B cell (primary cell): ENCODE measurements around the gene ALDOA. TPM values are rescaled to one million over a fixed set of nuclear protein-coding genes. Genes with fewer than 3 reads are reported as not detected.

ENCODE experiments used
- ATAC-seq: fragments of 200-7000 bp; cut with Tn5 transposase; one replicate; pipeline ENCODE4 v1.10.0; 2021; ENCODE audit warnings: low read depth, mild to moderate bottlenecking, moderate number of reproducible peaks, moderate library complexity
- CTCF ChIA-PET: fragments of 350-600 bp; sonication (Branson Sonifier 250); formaldehyde crosslinking; loops from one replicate; lab custom pipeline; 2021; ENCODE audit warnings: antibody characterized with exemption, inconsistent platforms; lab: Charles Lee
- POLR2A ChIA-PET: fragments of 350-600 bp; sonication (Branson Sonifier 250); formaldehyde crosslinking; loops from one replicate; lab custom pipeline; 2021; ENCODE audit warnings: antibody characterized with exemption; lab: Charles Lee
- DNase-seq: peaks from one replicate; pipeline ENCODE4 v3.0.0; 2013
- H2AFZ ChIP-seq: 2 replicates; pipeline ENCODE4 v1.6.1; 2012; ENCODE audit warnings: mild to moderate bottlenecking, low read depth, low read length; ENCODE audit not compliant: insufficient read depth, poor library complexity, severe bottlenecking
- H3K27ac ChIP-seq, 2 donors: 1 replicate in 1 of 2; 2 replicates in 1 of 2; pipeline ENCODE4 v1.5.1; 2012 to 2013; ENCODE audit warnings: low read length in 2 of 2, mild to moderate bottlenecking in 2 of 2, moderate library complexity in 1 of 2
- H3K27me3 ChIP-seq, 4 experiments: fragments of 200-600 bp in 1 of 4; sonication (generic) in 1 of 4; replicated peaks in 1 of 4; 1 replicate in 2 of 4; 2 replicates in 2 of 4; pipeline versions ENCODE4 v1.6.1 to v1.7.0; 2013 to 2016; ENCODE audit warnings: low read length in 3 of 4, mild to moderate bottlenecking in 2 of 4, mixed read lengths in 1 of 4, moderate library complexity in 1 of 4; ENCODE audit not compliant: insufficient read depth in 4 of 4, control insufficient read depth in 3 of 4; ENCODE audit errors: control extremely low read depth in 1 of 4
- H3K36me3 ChIP-seq, 2 experiments: replicated peaks in 1 of 2; 1 replicate in 1 of 2; 2 replicates in 1 of 2; pipeline versions ENCODE4 v1.6.1 to v1.7.1; 2013; ENCODE audit warnings: low read length in 1 of 2; ENCODE audit not compliant: insufficient read depth in 2 of 2, control insufficient read depth in 1 of 2; ENCODE audit errors: control extremely low read depth in 1 of 2, extremely low read depth in 1 of 2
- H3K4me1 ChIP-seq, 2 donors: fragments of 200-600 bp in 1 of 2; sonication (generic) in 1 of 2; 1 replicate in 1 of 2; 2 replicates in 1 of 2; pipeline versions ENCODE4 v1.5.1 to v1.6.1; 2013 to 2017; ENCODE audit warnings: low read length in 2 of 2; ENCODE audit not compliant: control insufficient read depth in 2 of 2, insufficient read depth in 2 of 2
- H3K4me2 ChIP-seq: replicated peaks from 2 replicates; pipeline ENCODE3; 2012; ENCODE audit warnings: mild to moderate bottlenecking, low read depth, low read length; ENCODE audit not compliant: poor library complexity, severe bottlenecking
- H3K4me3 ChIP-seq, 5 experiments: fragments of 200-600 bp in 1 of 5; sonication (generic) in 1 of 5; 1 replicate in 3 of 5; 2 replicates in 2 of 5; pipeline versions ENCODE4 v1.5.1 to v1.7.0; 2011 to 2016; ENCODE audit warnings: low read length in 4 of 5, mild to moderate bottlenecking in 4 of 5, low read depth in 2 of 5, control low read depth in 1 of 5, moderate library complexity in 1 of 5; ENCODE audit not compliant: insufficient read depth in 1 of 5; ENCODE audit errors: control extremely low read depth in 1 of 5, extremely low read depth in 1 of 5
- H3K79me2 ChIP-seq: fragments of 200-600 bp; sonication (generic); one replicate; pipeline ENCODE4 v1.6.0; 2016; ENCODE audit warnings: low read length; ENCODE audit not compliant: control insufficient read depth, insufficient read depth
- H3K9ac ChIP-seq: fragments of 200-600 bp; sonication (generic); 2 replicates; pipeline ENCODE4 v1.6.1; 2017; ENCODE audit warnings: mild to moderate bottlenecking, low read length, moderate library complexity
- H3K9me3 ChIP-seq, 3 donors: one replicate each; pipeline versions ENCODE4 v1.6.1 to v1.7.1; 2013; ENCODE audit warnings: low read length in 2 of 3; ENCODE audit not compliant: control insufficient read depth in 2 of 3, insufficient read depth in 1 of 3; ENCODE audit errors: control extremely low read depth in 1 of 3
- H4K20me1 ChIP-seq: 2 replicates; pipeline ENCODE4 v1.6.0; 2012; ENCODE audit warnings: mild to moderate bottlenecking, low read length; ENCODE audit not compliant: insufficient read depth, control insufficient read depth, poor library complexity, severe bottlenecking
- H3K27ac Mint-ChIP-seq: one replicate; pipeline ENCODE4 v1.8.0; 2021; ENCODE audit warnings: mixed read lengths
- H3K27me3 Mint-ChIP-seq: one replicate; pipeline ENCODE4 v1.8.0; 2021; ENCODE audit warnings: mixed read lengths
- H3K4me1 Mint-ChIP-seq: one replicate; pipeline ENCODE4 v1.8.0; 2021; ENCODE audit warnings: mixed read lengths
- H3K4me3 Mint-ChIP-seq: one replicate; pipeline ENCODE4 v1.8.0; 2021; ENCODE audit warnings: mixed read lengths
- H3K9me3 Mint-ChIP-seq: one replicate; pipeline ENCODE4 v1.8.0; 2022; ENCODE audit warnings: mixed read lengths; ENCODE audit not compliant: insufficient read depth
- EZH2 ChIP-seq: IDR thresholded peaks from 2 replicates; pipeline ENCODE4 v1.6.1; 2012; ENCODE audit warnings: borderline replicate concordance, low read depth, mild to moderate bottlenecking, moderate library complexity, low read length; ENCODE audit not compliant: insufficient read depth, poor library complexity, severe bottlenecking
- WGBS: methylation state at CpG from one replicate; pipeline ENCODE4 v1.1.5; 2013; ENCODE audit warnings: missing lambda C conversion rate; ENCODE audit not compliant: insufficient coverage; 5-methylcytosine and 5-hydroxymethylcytosine counted together
- intact Hi-C: fragments of 100-400 bp; cut with micrococcal nuclease; formaldehyde crosslinking; loops from one replicate; pipeline ENCODE4 v1.10.0; 2022
- polyA plus RNA-seq: library from polyadenylated mRNA; depleted of rRNA; stranded (reverse); fragments of >200 nt; gene quantifications from 2 replicates; pipeline ENCODE4 v1.2.3, GENCODE V29; 2012
- total RNA-seq, 2 donors: library from RNA; stranded (reverse); fragments of 120-200 nt in 1 of 2; gene quantifications; 1 replicate in 1 of 2; 2 replicates in 1 of 2; pipeline versions ENCODE4 v1.2.3 to v1.2.4, GENCODE V29; 2013 to 2022
- TF ChIP-seq, protein P1 (sequence below): fragments of 200-600 bp; IDR thresholded peaks from one replicate; pipeline ENCODE4 v1.8.0; 2022; ENCODE audit warnings: antibody characterized with exemption, mild to moderate bottlenecking

ALDOA gene
- total and polyA plus RNA-seq, 2 donors (not counting 1 experiment from before 2014, with no cell fraction given): 329 to 343 TPM

- intact Hi-C loops: no loop called here
- TF ChIP-seq, protein P1, sequence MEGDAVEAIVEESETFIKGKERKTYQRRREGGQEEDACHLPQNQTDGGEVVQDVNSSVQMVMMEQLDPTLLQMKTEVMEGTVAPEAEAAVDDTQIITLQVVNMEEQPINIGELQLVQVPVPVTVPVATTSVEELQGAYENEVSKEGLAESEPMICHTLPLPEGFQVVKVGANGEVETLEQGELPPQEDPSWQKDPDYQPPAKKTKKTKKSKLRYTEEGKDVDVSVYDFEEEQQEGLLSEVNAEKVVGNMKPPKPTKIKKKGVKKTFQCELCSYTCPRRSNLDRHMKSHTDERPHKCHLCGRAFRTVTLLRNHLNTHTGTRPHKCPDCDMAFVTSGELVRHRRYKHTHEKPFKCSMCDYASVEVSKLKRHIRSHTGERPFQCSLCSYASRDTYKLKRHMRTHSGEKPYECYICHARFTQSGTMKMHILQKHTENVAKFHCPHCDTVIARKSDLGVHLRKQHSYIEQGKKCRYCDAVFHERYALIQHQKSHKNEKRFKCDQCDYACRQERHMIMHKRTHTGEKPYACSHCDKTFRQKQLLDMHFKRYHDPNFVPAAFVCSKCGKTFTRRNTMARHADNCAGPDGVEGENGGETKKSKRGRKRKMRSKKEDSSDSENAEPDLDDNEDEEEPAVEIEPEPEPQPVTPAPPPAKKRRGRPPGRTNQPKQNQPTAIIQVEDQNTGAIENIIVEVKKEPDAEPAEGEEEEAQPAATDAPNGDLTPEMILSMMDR: no peak
- no peak for TF ChIP-seq EZH2
- ChIA-PET CTCF (no interaction called here), POLR2A (interaction anchor here (0.6 kb wide), 1 partner anchor 889 kb away, joined by 3 read pairs; no protein-coding TSS in a partner anchor)
- H3K4me1 Mint-ChIP-seq: peaks cover 7% of the 10 kb centered on the region
- H3K27me3 ChIP-seq: peaks cover 0 to 41% (median 20%) of the 10 kb centered on the region in 4 experiments
- H3K9me3 ChIP-seq: peaks cover 0 to 9% (median 0%) of the 10 kb centered on the region in 3 donors
- no peak for ATAC-seq
- no peak overlapping the region for H3K4me3 ChIP-seq
- no peaks in the 10 kb centered on the region for H4K20me1 ChIP-seq
- H3K36me3 ChIP-seq: no peaks in the 10 kb centered on the region
- no peaks in the 10 kb centered on the region for H3K9me3 Mint-ChIP-seq
- H3K4me1 ChIP-seq: peaks cover 11 to 12% of the 10 kb centered on the region in 2 donors
- WGBS: 93% methylated on average over 18 of the region's 18 CpGs
- H3K4me2 ChIP-seq: no peak overlapping the region
- H3K4me3 Mint-ChIP-seq: no peak overlapping the region
- DNase-seq: no peak
- no peak overlapping the region for H3K9ac ChIP-seq
- H2AFZ ChIP-seq: no peak overlapping the region
- H3K27ac Mint-ChIP-seq: no peak overlapping the region
- H3K27ac ChIP-seq: no peak overlapping the region
- H3K79me2 ChIP-seq: no peaks in the 10 kb centered on the region
- peaks cover 43% of the 10 kb centered on the region for H3K27me3 Mint-ChIP-seq
These were observed 39.1 kb upstream of the ALDOA start for GRCh38 chr16:30026449-30026848.

DNA sequence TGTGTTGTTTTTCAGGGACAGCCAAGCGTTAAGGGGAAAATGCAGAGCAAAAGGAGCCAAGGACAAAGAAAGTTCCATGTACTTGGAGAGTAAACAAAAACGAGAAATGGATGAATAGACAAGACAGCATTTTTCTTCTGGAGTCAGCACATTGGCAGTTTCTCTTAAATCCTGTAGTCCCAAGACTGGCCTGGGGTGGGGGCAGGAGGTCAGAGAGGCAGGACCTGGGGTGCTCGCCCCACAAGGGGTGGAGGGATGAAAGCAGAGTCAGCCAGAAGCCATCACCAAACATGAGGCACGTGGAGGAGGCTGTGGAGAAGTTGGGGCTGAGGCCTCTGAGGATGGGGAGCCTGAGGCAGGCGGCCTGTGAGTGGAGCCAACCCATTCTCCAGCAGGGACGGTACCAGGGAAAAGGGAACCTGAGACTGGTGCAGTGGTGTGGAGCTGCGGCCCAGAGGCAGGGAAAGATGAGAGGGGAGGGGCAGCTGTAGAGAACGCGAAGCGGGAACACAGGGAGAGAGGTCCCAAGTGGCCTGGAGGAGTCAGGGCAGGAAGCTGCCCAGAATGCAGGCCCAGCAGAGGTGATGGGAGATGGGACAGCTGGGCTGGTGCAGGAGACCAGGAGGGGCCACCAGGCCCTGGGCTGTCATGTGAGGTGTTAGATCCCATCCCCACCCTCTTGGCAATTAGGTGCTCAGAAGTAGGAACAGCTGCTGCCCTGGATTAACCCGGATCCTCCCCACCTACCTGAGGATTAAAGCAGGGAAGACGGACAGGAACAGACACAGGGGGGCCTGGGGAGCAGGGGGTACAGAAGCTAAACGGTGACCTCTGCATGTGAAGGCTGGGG is 37.7 kb upstream of the ALDOA start:
- Histone ChIP-seq H3K79me2 (no peaks in the 10 kb centered on the region), H3K9me3 (peaks cover 0 to 15% (median 0%) of the 10 kb centered on the region in 3 donors), H4K20me1 (no peaks in the 10 kb centered on the region), H3K4me2 (no peak overlapping the region), H3K4me1 (peaks cover 10 to 21% of the 10 kb centered on the region in 2 donors), H3K27ac (no peak overlapping the region), H3K4me3 (no peak overlapping the region), H2AFZ (no peak overlapping the region), H3K27me3 (peaks cover 0 to 55% (median 28%) of the 10 kb centered on the region in 4 experiments), H3K9ac (no peak overlapping the region), H3K36me3 (no peaks in the 10 kb centered on the region)
- intact Hi-C loops: no loop called here
- Mint-ChIP-seq H3K27ac (no peak overlapping the region), H3K4me1 (peaks cover 10% of the 10 kb centered on the region), H3K9me3 (no peaks in the 10 kb centered on the region), H3K4me3 (no peak overlapping the region), H3K27me3 (peaks cover 53% of the 10 kb centered on the region)
- ChIA-PET POLR2A (no interaction called here), CTCF (no interaction called here)
- no peak for ATAC-seq
- no peak for TF ChIP-seq EZH2
- TF ChIP-seq, protein P1: no peak
- WGBS: 48% methylated on average over 10 of the region's 13 CpGs
- DNase-seq: no peak
